Endodermal cell (in vitro differentiated cells): Measurements from ENCODE around the gene SNX14. TPM values are rescaled to one million over a fixed set of nuclear protein-coding genes. Genes with fewer than 3 reads are reported as not detected.
A peak's percentile ranks its signal among the peaks of the same experiment; 100 is the strongest.

Source experiments
- DNase-seq: peaks from one replicate; pipeline ENCODE4 v3.0.0-alpha.2; 2017
- H3K27ac ChIP-seq: 2 replicates; pipeline ENCODE4 v1.5.1; 2013; ENCODE audit warnings: mild to moderate bottlenecking, low read depth, low read length, moderate library complexity
- H3K27me3 ChIP-seq: 2 replicates; pipeline ENCODE4 v1.6.1; 2013; ENCODE audit warnings: mild to moderate bottlenecking, low read length, moderate library complexity; ENCODE audit not compliant: insufficient read depth, control insufficient read depth, poor library complexity, severe bottlenecking
- H3K36me3 ChIP-seq: 2 replicates; pipeline ENCODE4 v1.7.0; 2013; ENCODE audit warnings: mild to moderate bottlenecking, low read length, moderate library complexity; ENCODE audit not compliant: control insufficient read depth, insufficient read depth
- H3K4me1 ChIP-seq: one replicate; pipeline ENCODE4 v1.7.0; 2013; ENCODE audit warnings: low read length; ENCODE audit not compliant: control insufficient read depth, insufficient read depth
- H3K4me3 ChIP-seq: 2 replicates; pipeline ENCODE4 v1.5.1; 2013; ENCODE audit warnings: mild to moderate bottlenecking, low read length, moderate library complexity
- H3K9ac ChIP-seq: 2 replicates; pipeline ENCODE4 v1.6.1; 2013; ENCODE audit warnings: mild to moderate bottlenecking, low read length, moderate library complexity; ENCODE audit not compliant: poor library complexity, severe bottlenecking; ENCODE audit errors: extremely low read depth
- H3K9me3 ChIP-seq: 2 replicates; pipeline ENCODE4 v1.6.1; 2013; ENCODE audit warnings: mild to moderate bottlenecking, low read length, moderate library complexity; ENCODE audit not compliant: control insufficient read depth
- H3K27ac Mint-ChIP-seq: 2 replicates; pipeline ENCODE4 v1.8.0; 2020; ENCODE audit warnings: mixed read lengths
- H3K27me3 Mint-ChIP-seq: 2 replicates; pipeline ENCODE4 v1.8.0; 2021; ENCODE audit warnings: mild to moderate bottlenecking, mixed read lengths; ENCODE audit not compliant: insufficient read depth
- H3K36me3 Mint-ChIP-seq: 2 replicates; pipeline ENCODE4 v1.8.0; 2020; ENCODE audit warnings: low read depth, mixed read lengths
- H3K4me1 Mint-ChIP-seq: 2 replicates; pipeline ENCODE4 v1.8.0; 2020; ENCODE audit warnings: mixed read lengths
- H3K4me3 Mint-ChIP-seq: 2 replicates; pipeline ENCODE4 v1.8.0; 2020; ENCODE audit warnings: mild to moderate bottlenecking, moderate library complexity, mixed read lengths
- H3K9me3 Mint-ChIP-seq: 2 replicates; pipeline ENCODE4 v1.8.0; 2020; ENCODE audit warnings: mild to moderate bottlenecking, mixed read lengths
- CTCF ChIP-seq: fragments of 200-600 bp; sonication (generic); conservative IDR thresholded peaks from 2 replicates; pipeline ENCODE4 v1.5.0; 2021; ENCODE audit warnings: antibody characterized with exemption, mild to moderate bottlenecking
- WGBS, 2 experiments: methylation state at CpG; one replicate each; pipeline versions ENCODE4 v1.1.5 to v1.1.7; 2013; ENCODE audit warnings: missing lambda C conversion rate in 2 of 2, mixed read lengths in 1 of 2; ENCODE audit not compliant: insufficient coverage in 1 of 2, insufficient read length in 1 of 2; 5-methylcytosine and 5-hydroxymethylcytosine counted together
- total RNA-seq, 2 donors: library from RNA; stranded (reverse); fragmentation: NEBNext Ultra II Directional in 1 of 2; extraction: Animal tissue kit (Norgen Biotek cat#: 25700) in 1 of 2; gene quantifications; 2 replicates in 1 of 2; 3 replicates in 1 of 2; pipeline ENCODE4 v1.2.1, GENCODE V29; 2021

Gene SNX14
- total RNA-seq, 2 donors from 2014 or later, result 61.3 to 69.6 TPM

- DNase-seq, result peak; percentile 33
- no peak for TF ChIP-seq CTCF
- Histone ChIP-seq H3K9me3 (no peaks in the 10 kb centered on the region), H3K27ac (no peak overlapping the region), H3K36me3 (no peaks in the 10 kb centered on the region), H3K9ac (no peak overlapping the region), H3K4me3 (no peak overlapping the region), H3K27me3 (no peaks in the 10 kb centered on the region), H3K4me1 (no peaks in the 10 kb centered on the region)
- H3K27ac Mint-ChIP-seq, result no peak overlapping the region
- no peak overlapping the region for H3K4me3 Mint-ChIP-seq
- no peaks in the 10 kb centered on the region for H3K36me3 Mint-ChIP-seq
- WGBS, 2 experiments, result 92% methylated on average over 4 of the region's 4 CpGs; no CpG with 5 or more reads in 1 of the 2 experiments
- H3K27me3 Mint-ChIP-seq, result no peaks in the 10 kb centered on the region
- H3K9me3 Mint-ChIP-seq, result no peaks in the 10 kb centered on the region
- peaks cover 21% of the 10 kb centered on the region for H3K4me1 Mint-ChIP-seq
Measured at GRCh38 chr6:85461798-85462170, 131.9 kb downstream of the SNX14 start.

- Mint-ChIP-seq H3K36me3 (no peaks in the 10 kb centered on the region), H3K27me3 (peaks cover 5% of the 10 kb centered on the region), H3K27ac (no peak overlapping the region), H3K4me3 (no peak overlapping the region), H3K9me3 (no peaks in the 10 kb centered on the region), H3K4me1 (peaks cover 25% of the 10 kb centered on the region)
- no peaks in the 10 kb centered on the region for H3K9me3 ChIP-seq
- WGBS, 2 experiments, result 92 to 100% methylated on average over 2 to 3 of the region's 4 CpGs
- H3K4me1 ChIP-seq, result no peaks in the 10 kb centered on the region
- no peak overlapping the region for H3K9ac ChIP-seq
- H3K4me3 ChIP-seq, result no peak overlapping the region
- no peaks in the 10 kb centered on the region for H3K27me3 ChIP-seq
- no peak for TF ChIP-seq CTCF
- no peaks in the 10 kb centered on the region for H3K36me3 ChIP-seq
- H3K27ac ChIP-seq, result no peak overlapping the region
- no peak for DNase-seq
Measured at GRCh38 chr6:85460921-85461797, 132.5 kb downstream of the SNX14 start.

- Mint-ChIP-seq H3K36me3 (no peaks in the 10 kb centered on the region), H3K9me3 (no peaks in the 10 kb centered on the region), H3K4me3 (no peak overlapping the region), H3K27ac (no peak overlapping the region), H3K27me3 (peaks cover 13% of the 10 kb centered on the region), H3K4me1 (peaks cover 25% of the 10 kb centered on the region)
- H3K27me3 ChIP-seq, result no peaks in the 10 kb centered on the region
- H3K4me1 ChIP-seq, result no peaks in the 10 kb centered on the region
- 13 to 65% methylated on average over 1 to 3 of the region's 4 CpGs for WGBS, 2 experiments
- H3K27ac ChIP-seq, result no peak overlapping the region
- H3K9ac ChIP-seq, result no peak overlapping the region
- no peak overlapping the region for H3K4me3 ChIP-seq
- peak; percentile 36 for DNase-seq
- TF ChIP-seq CTCF, result no peak
- no peaks in the 10 kb centered on the region for H3K36me3 ChIP-seq
- no peaks in the 10 kb centered on the region for H3K9me3 ChIP-seq
Measured at GRCh38 chr6:85460154-85460920, 133.3 kb downstream of the SNX14 start.
